HepG2 (cell line): ENCODE measurements around the gene OGG1. TPM values are rescaled to one million over a fixed set of nuclear protein-coding genes. Genes with fewer than 3 reads are reported as not detected.
A peak's percentile ranks its signal among the peaks of the same experiment; 100 is the strongest.

Experiments used
- ATAC-seq: fragments of 200-7000 bp; cut with Tn5 transposase; 3 replicates; pipeline ENCODE4 v1.9.1; 2020; ENCODE audit warnings: mild to moderate bottlenecking, moderate library complexity
- BruUV-seq: library from RNA; stranded (reverse); fragments of 400-500 nt; replicated peaks from 2 replicates; lab custom pipeline; 2021; lab: Mats Ljungman, UMichigan
- CTCF ChIA-PET: fragments of 300-600 bp; formaldehyde crosslinking; extraction: SDS; loops from one replicate; lab custom pipeline; 2021; ENCODE audit warnings: low total read pairs, inconsistent platforms, low intra/inter-chr PET ratio; lab: Yijun Ruan, JAX
- POLR2A ChIA-PET: fragments of 350-600 bp; sonication (Branson Sonifier 250); formaldehyde crosslinking; loops from one replicate; lab custom pipeline; 2020; ENCODE audit warnings: antibody characterized with exemption, inconsistent platforms; lab: Yijun Ruan, JAX
- DNase-seq: peaks from one replicate; pipeline ENCODE4 v3.0.0-alpha.2; 2015; ENCODE audit warnings: low spot score
- FAIRE-seq: peaks from 3 replicates; lab custom pipeline; 2011; peaks lifted over from hg19 to GRCh38; lab: Jason Lieb, UNC
- H2AFZ ChIP-seq: one replicate; pipeline ENCODE4 v1.6.1; 2011; ENCODE audit warnings: low read length, inconsistent platforms
- H3K27ac ChIP-seq: fragments of 300-600 bp; 3 replicates; pipeline ENCODE4 v1.8.0; 2011; ENCODE audit warnings: mixed run types, mild to moderate bottlenecking, mixed read lengths, low read length, inconsistent platforms; ENCODE audit not compliant: insufficient read depth; ENCODE audit errors: extremely low read length
- H3K27me3 ChIP-seq, 2 experiments: fragments of 200-600 bp in 1 of 2; 2 replicates in 1 of 2; 3 replicates in 1 of 2; pipeline versions ENCODE4 v1.6.0 to v1.8.0; 2011; ENCODE audit warnings: low read length in 2 of 2, mild to moderate bottlenecking in 2 of 2, moderate library complexity in 2 of 2, inconsistent platforms in 1 of 2; ENCODE audit not compliant: insufficient read depth in 2 of 2, control insufficient read depth in 1 of 2
- H3K36me3 ChIP-seq, 2 experiments: fragments of 200-600 bp in 1 of 2; replicated peaks in 1 of 2; 2 replicates in 1 of 2; 3 replicates in 1 of 2; pipeline versions ENCODE4 v1.5.1 to v1.8.0; 2011; ENCODE audit warnings: low read length in 2 of 2, inconsistent platforms in 1 of 2; ENCODE audit not compliant: insufficient read depth in 2 of 2, control insufficient read depth in 1 of 2
- H3K4me1 ChIP-seq: 2 replicates; pipeline ENCODE4 v1.5.1; 2012; ENCODE audit warnings: low read length, inconsistent platforms; ENCODE audit not compliant: insufficient read depth
- H3K4me2 ChIP-seq: 2 replicates; pipeline ENCODE4 v1.6.0; 2011; ENCODE audit warnings: low read depth, low read length, inconsistent platforms
- H3K4me3 ChIP-seq, 3 experiments: fragments of 200-600 bp in 1 of 3; sonication (generic), shearing (Covaris generic) in 1 of 3; replicated peaks in 1 of 3; 2 replicates each; pipeline ENCODE4 v1.5.1; 2011 to 2016; ENCODE audit warnings: low read length in 3 of 3, inconsistent platforms in 2 of 3, low read depth in 2 of 3, mild to moderate bottlenecking in 2 of 3, control low read depth in 1 of 3, mixed read lengths in 1 of 3; ENCODE audit not compliant: insufficient read depth in 1 of 3
- H3K79me2 ChIP-seq: one replicate; pipeline ENCODE4 v1.6.1; 2011; ENCODE audit warnings: low read length, inconsistent platforms; ENCODE audit not compliant: insufficient read depth
- H3K9ac ChIP-seq: 2 replicates; pipeline ENCODE4 v1.6.0; 2011; ENCODE audit warnings: mild to moderate bottlenecking, low read depth, low read length, inconsistent platforms; ENCODE audit not compliant: insufficient read depth
- H3K9me3 ChIP-seq: 2 replicates; pipeline ENCODE4 v1.5.1; 2012; ENCODE audit warnings: mild to moderate bottlenecking, low read length
- H4K20me1 ChIP-seq: 2 replicates; pipeline ENCODE4 v1.6.0; 2011; ENCODE audit warnings: inconsistent platforms, mild to moderate bottlenecking, low read length, moderate library complexity; ENCODE audit not compliant: insufficient read depth
- ATAD3A ChIP-seq: sonication (generic); formaldehyde crosslinking; IDR thresholded peaks from 2 replicates; pipeline ENCODE4 v1.4.0; 2020; ENCODE audit warnings: missing genetic modification reagents
- DRAP1 ChIP-seq: IDR thresholded peaks from 2 replicates; pipeline ENCODE4 v1.6.1; 2016; ENCODE audit warnings: missing genetic modification reagents, missing compliant biosample characterization
- ELF1 ChIP-seq: sonication (generic); formaldehyde crosslinking; IDR thresholded peaks from 2 replicates; pipeline ENCODE4 v1.4.0; 2020; ENCODE audit warnings: missing genetic modification reagents
- PRDM10 ChIP-seq: sonication (generic); formaldehyde crosslinking; IDR thresholded peaks from 2 replicates; pipeline ENCODE4 v1.4.0; 2020; ENCODE audit warnings: low read depth, missing genetic modification reagents
- RBM39 ChIP-seq: fragments of 200-400 bp; formaldehyde crosslinking; IDR thresholded peaks from one replicate; pipeline ENCODE4 v1.6.1; 2018; ENCODE audit warnings: antibody characterized with exemption, mild to moderate bottlenecking, low read depth, low read length; ENCODE audit not compliant: poor library complexity, severe bottlenecking
- SALL2 ChIP-seq: sonication (generic); formaldehyde crosslinking; IDR thresholded peaks from 2 replicates; pipeline ENCODE4 v1.8.1; 2023; ENCODE audit warnings: mild to moderate bottlenecking, missing genetic modification reagents, inconsistent platforms
- TGIF2 ChIP-seq: IDR thresholded peaks from 2 replicates; pipeline ENCODE4 v1.6.1; 2016; ENCODE audit warnings: control low read depth, missing compliant biosample characterization
- ZNF768 ChIP-seq: sonication (generic); formaldehyde crosslinking; IDR thresholded peaks from 2 replicates; pipeline ENCODE4 v1.4.0; 2020; ENCODE audit warnings: missing genetic modification reagents
- ZNF790 ChIP-seq: sonication (generic); formaldehyde crosslinking; IDR thresholded peaks from 2 replicates; pipeline ENCODE4 v1.8.0; 2022; ENCODE audit warnings: missing genetic modification reagents, mild to moderate bottlenecking, borderline replicate concordance
- WGBS: methylation state at CpG from one replicate; pipeline ENCODE4 v1.1.6; 2017; ENCODE audit warnings: low lambda C conversion rate; 5-methylcytosine and 5-hydroxymethylcytosine counted together
- in situ Hi-C: cut with HindIII; loops from 2 replicates; pipeline ENCODE4 v1.10.0; 2017; ENCODE audit warnings: low pct_unique_long_range_greater_than_20kb; ENCODE audit not compliant: extremely low pct_ligation_motif_present
- intact Hi-C: fragments of 100-400 bp; cut with micrococcal nuclease; formaldehyde crosslinking; loops from one replicate; pipeline ENCODE4 v1.10.0; 2022; ENCODE audit not compliant: unreplicated experiment
- polyA plus RNA-seq, 8 experiments: library from polyadenylated mRNA; depleted of rRNA in 3 of 8; stranded (reverse) in 7 of 8; unstranded in 1 of 8; fragments of >200 nt; fragmentation: Illumina TruSeq in 4 of 8; extraction: Trizol in 4 of 8; gene quantifications; 2 replicates each; pipeline versions ENCODE4 v1.2.1 to v1.2.3, GENCODE V29; 2011 to 2016; ENCODE audit warnings: low read depth in 4 of 8, missing spikeins in 1 of 8, mixed read lengths in 1 of 8; ENCODE audit not compliant: insufficient read depth in 1 of 8
- total RNA-seq, 5 experiments: library from RNA; depleted of rRNA; stranded (reverse); fragments of >200 nt; fragmentation: Illumina TruSeq; extraction: Trizol; gene quantifications; 2 replicates each; pipeline ENCODE4 v1.2.3, GENCODE V29; 2016; ENCODE audit warnings: low read depth in 1 of 5

Gene OGG1
- total and polyA plus RNA-seq, 2 of the 13 experiments (the other 11 are each of a cell fraction or from before 2014, with no cell fraction given) = 28.7 to 33.2 TPM

GRCh38 chr3:9742560-9742959 is 7.2 kb upstream of the OGG1 start:
- Histone ChIP-seq H3K4me3 (no peak overlapping the region), H3K27ac (no peak overlapping the region), H3K36me3 (peaks cover 52 to 97% of the 10 kb centered on the region in 2 experiments), H3K27me3 (no peaks in the 10 kb centered on the region), H3K9me3 (no peaks in the 10 kb centered on the region), H2AFZ (no peak overlapping the region), H4K20me1 (no peaks in the 10 kb centered on the region), H3K79me2 (no peaks in the 10 kb centered on the region), H3K9ac (no peak overlapping the region), H3K4me2 (no peak overlapping the region), H3K4me1 (no peaks in the 10 kb centered on the region)
- ChIA-PET CTCF (no interaction called here), POLR2A (no interaction called here)
- BruUV-seq = no TSS peak
- DNase-seq (no peak), ATAC-seq (no peak), FAIRE-seq (no peak)
- in situ Hi-C loops = no loop called here
- intact Hi-C loops = no loop called here
- 100% methylated on average over 1 of the region's 1 CpG for WGBS
- TF ChIP-seq ELF1 (CRISPR knock-in tag) (no peak), TGIF2 (CRISPR knock-in tag) (no peak), SALL2 (CRISPR knock-in tag) (no peak), RBM39 (no peak), ZNF768 (peak; percentile 45; the same call in 1 of the 2 replicates), ZNF790 (no peak)

GRCh38 chr3:9743548-9743947 is 6.2 kb upstream of the OGG1 start:
- Histone ChIP-seq H3K9me3 (no peaks in the 10 kb centered on the region), H3K4me1 (no peaks in the 10 kb centered on the region), H3K27me3 (no peaks in the 10 kb centered on the region), H3K79me2 (no peaks in the 10 kb centered on the region), H2AFZ (no peak overlapping the region), H3K27ac (no peak overlapping the region), H3K4me3 (no peak overlapping the region), H3K9ac (no peak overlapping the region), H3K36me3 (peaks cover 52 to 87% of the 10 kb centered on the region in 2 experiments), H3K4me2 (no peak overlapping the region), H4K20me1 (no peaks in the 10 kb centered on the region)
- intact Hi-C loops = no loop called here
- TF ChIP-seq ATAD3A (CRISPR knock-in tag) (no peak), PRDM10 (CRISPR knock-in tag) (no peak), DRAP1 (no peak)
- 99% methylated on average over 18 of the region's 18 CpGs for WGBS
- no TSS peak for BruUV-seq
- no peak for ATAC-seq
- no peak for FAIRE-seq
- ChIA-PET POLR2A (no interaction called here), CTCF (no interaction called here)
- DNase-seq = no peak
- in situ Hi-C loops = no loop called here
